HAP-1 (cell line): Measurements from ENCODE around the gene CAMK2G.
"Not testable (repeated sequence)": the region's sequence is repeated elsewhere in the genome, so short reads cannot be mapped to it uniquely, and the experiment has no call there.

ENCODE experiments used
- DNase-seq, 2 experiments: peaks; one replicate each; pipeline ENCODE4 v3.0.0-alpha.2; 2016 to 2020; ENCODE audit warnings: low spot score in 2 of 2
- H3K27me3 ChIP-seq: fragments of 250-450 bp; sonication (Bioruptor Pico); 2 replicates; pipeline ENCODE4 v1.5.1; 2020; ENCODE audit warnings: low read depth, mild to moderate bottlenecking, moderate library complexity
- H3K36me3 ChIP-seq: fragments of 250-450 bp; sonication (Bioruptor Pico); replicated peaks from 2 replicates; pipeline ENCODE4 v1.5.1; 2020; ENCODE audit warnings: mild to moderate bottlenecking
- H3K4me1 ChIP-seq: fragments of 250-450 bp; sonication (Bioruptor Pico); 2 replicates; pipeline ENCODE4 v1.5.1; 2020; ENCODE audit warnings: mild to moderate bottlenecking
- H3K4me3 ChIP-seq: fragments of 250-450 bp; sonication (Bioruptor Pico); 2 replicates; pipeline ENCODE4 v1.5.1; 2020; ENCODE audit warnings: mild to moderate bottlenecking, moderate library complexity
- H3K9me3 ChIP-seq: fragments of 250-450 bp; sonication (Bioruptor Pico); 2 replicates; pipeline ENCODE4 v1.5.1; 2020; ENCODE audit warnings: mild to moderate bottlenecking, moderate library complexity
- in situ Hi-C: fragments of 300-500 bp; cut with MboI; formaldehyde crosslinking; loops from 3 replicates; pipeline ENCODE4 v1.14.3; 2020; ENCODE audit warnings: low sequenced_read_pairs, inconsistent platforms, mixed read lengths

Gene CAMK2G

DNA sequence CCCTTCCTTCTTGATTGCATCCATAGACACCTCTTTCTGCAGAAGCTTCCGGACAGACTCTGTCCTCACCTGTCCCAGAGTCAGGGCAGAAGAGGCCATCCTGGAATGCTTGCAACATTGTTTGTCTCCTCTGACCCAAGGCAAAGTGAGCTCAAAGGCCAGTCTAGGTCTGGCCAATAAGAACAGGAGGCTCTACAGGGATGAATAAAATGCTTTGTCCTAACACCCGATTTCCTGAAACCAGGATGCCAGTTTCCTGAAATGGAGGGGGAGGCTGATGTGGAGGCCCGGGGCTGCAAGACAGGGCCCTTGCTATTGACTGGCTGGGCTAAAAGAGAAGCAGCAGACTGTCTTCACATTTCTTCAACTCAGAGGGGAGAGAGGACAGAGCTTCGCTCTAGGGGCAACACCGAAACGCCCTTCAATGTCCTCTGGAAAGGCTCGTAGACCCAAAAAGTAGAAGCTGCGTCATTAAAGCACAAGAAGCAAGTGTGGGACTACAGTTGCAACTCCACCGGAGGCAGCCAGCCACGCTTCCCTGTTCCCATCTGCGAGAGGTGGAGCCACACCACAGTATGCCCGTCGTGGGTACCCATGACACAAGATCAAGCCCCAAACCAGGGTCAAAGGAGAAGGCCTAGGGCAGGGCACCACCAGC lies 33.8 kb downstream of the CAMK2G start:
- H3K4me1 ChIP-seq: no peaks in the 10 kb centered on the region
- no peaks in the 10 kb centered on the region for H3K9me3 ChIP-seq
- H3K4me3 ChIP-seq: no peak overlapping the region
- no peaks in the 10 kb centered on the region for H3K27me3 ChIP-seq
- peaks cover 29% of the 10 kb centered on the region for H3K36me3 ChIP-seq
- in situ Hi-C loops: no loop called here
- DNase-seq: no peak

DNA sequence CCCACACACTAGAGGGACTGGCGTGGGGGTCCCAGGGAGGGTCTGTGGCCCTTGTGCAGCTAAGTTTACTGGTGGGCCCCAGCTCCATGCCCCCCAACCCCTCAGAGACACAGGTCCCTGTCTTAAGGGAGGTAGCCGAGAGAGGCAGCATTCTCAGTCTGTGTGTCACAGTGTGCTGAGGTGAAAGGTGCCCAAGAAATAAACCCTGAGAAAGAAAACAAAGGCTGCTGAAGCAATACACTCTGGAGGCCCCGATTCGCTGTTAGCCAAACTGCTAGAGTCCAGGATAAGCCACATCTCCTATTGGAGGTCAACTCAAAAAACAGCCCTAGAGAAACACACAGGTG lies 34.3 kb downstream of the CAMK2G start:
- no peak overlapping the region for H3K4me3 ChIP-seq
- no peaks in the 10 kb centered on the region for H3K27me3 ChIP-seq
- DNase-seq: no peak
- peaks cover 29% of the 10 kb centered on the region for H3K36me3 ChIP-seq
- in situ Hi-C loops: no loop called here
- no peaks in the 10 kb centered on the region for H3K4me1 ChIP-seq
- no peaks in the 10 kb centered on the region for H3K9me3 ChIP-seq

DNA sequence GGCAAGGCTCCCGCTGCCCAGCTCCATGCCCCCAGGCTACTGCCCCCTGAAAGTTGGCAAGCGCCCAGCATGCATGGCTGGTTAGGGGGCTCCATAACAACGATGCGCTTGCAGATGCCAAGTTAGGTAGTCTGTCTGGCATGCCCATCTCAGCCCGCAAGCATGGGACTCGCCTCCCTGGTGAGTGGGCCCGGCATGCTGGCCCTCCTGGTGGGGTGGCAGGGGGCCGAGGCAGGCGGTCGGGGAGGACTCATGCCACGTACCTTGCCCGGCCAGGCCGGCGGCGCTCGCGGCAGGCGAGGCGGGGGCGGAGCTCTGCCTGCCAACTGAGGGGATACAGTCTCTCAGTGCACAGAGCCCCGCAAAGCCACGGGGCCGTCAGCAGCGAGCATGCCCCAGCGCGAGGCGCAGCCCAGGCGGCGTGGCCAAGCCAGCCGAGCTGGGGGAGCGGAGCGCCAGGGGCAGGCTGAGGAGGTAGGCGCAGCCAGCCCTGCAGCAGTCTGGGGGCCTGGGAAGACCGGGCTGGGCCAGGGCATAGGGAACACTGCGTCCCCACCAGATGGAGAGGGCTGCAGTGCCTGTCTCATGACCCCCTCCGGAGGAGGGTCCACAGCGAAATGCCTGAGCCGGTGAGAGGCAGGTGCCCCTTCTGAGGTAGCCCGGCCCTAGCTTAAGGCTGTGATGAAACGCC lies 34.9 kb downstream of the CAMK2G start:
- in situ Hi-C loops: no loop called here
- Histone ChIP-seq H3K36me3 (peaks cover 29% of the 10 kb centered on the region), H3K4me3 (no peak overlapping the region), H3K4me1 (no peaks in the 10 kb centered on the region), H3K9me3 (no peaks in the 10 kb centered on the region), H3K27me3 (no peaks in the 10 kb centered on the region)
- DNase-seq: no peak

DNA sequence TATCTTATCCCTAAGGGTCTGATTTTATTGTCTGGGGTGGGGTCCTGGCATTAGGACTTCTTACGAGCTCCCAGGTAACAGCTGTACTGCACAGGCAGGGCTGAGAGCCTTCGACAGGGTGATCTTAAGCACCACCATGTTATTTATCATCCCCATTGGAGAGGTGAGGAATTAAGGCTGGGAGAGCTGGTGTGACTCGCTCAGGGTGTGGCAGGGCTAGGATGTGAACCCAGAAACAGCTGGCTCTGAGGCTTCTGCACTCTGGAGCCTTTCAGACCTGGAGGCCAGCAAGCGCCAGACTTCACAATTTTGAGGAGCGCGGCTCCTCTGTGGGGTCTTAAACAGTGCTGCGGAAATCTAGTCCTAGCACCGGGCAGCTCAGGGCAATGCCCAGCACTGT lies 35.5 kb downstream of the CAMK2G start:
- H3K9me3 ChIP-seq: no peaks in the 10 kb centered on the region
- H3K4me1 ChIP-seq: no peaks in the 10 kb centered on the region
- no peaks in the 10 kb centered on the region for H3K27me3 ChIP-seq
- DNase-seq: no peak
- no peak overlapping the region for H3K4me3 ChIP-seq
- in situ Hi-C loops: no loop called here
- peaks cover 29% of the 10 kb centered on the region for H3K36me3 ChIP-seq

DNA sequence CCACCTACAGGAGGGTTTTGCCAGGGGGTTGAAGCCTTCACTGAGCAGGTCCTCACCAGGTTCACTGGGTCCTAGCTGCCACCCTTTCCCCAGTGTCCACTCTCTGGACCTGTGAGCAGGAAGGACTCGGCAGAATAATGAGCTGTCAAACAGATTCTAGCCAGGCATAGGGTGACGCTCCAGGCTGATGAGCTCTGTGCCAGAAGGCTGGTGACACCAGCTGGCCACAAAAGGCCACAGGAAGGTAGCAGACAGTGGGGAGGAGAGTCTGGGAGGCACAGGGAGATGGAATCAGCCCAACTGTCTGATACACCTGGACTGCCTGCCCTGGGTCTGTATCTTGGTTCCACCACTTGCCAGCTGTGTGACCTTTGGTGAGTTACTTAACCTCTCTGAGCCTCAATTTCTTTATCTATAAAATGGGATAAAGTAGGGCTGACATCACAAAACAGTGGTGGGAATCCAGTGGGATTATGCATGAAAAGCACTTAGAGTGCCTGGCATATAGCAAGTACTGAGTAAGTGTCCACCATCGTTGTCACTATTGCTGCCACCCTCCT lies 36.3 kb downstream of the CAMK2G start:
- no peak for DNase-seq
- no peaks in the 10 kb centered on the region for H3K4me1 ChIP-seq
- peaks cover 29% of the 10 kb centered on the region for H3K36me3 ChIP-seq
- in situ Hi-C loops: no loop called here
- H3K9me3 ChIP-seq: no peaks in the 10 kb centered on the region
- no peaks in the 10 kb centered on the region for H3K27me3 ChIP-seq
- H3K4me3 ChIP-seq: no peak overlapping the region

DNA sequence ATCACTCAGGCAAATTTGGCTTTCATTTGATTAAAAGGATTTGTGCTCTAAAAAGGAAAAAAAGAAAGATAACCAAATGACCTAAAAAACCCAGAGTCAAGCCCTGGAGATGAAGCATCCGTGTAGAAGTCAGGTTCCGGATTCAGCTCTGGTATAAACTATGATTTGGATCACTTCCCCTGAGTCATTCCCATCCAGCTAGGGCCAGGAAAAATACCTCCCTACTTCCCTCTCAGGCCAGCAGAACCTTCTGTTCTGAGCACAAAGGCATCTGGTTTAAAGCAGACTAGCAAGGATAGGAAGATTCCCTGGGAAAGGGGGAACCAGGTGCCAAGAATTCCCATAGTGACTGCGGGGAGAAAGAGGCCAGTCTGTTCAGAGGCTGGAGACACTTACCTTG lies 37.3 kb downstream of the CAMK2G start:
- Histone ChIP-seq H3K36me3 (peaks cover 22% of the 10 kb centered on the region), H3K4me1 (no peaks in the 10 kb centered on the region), H3K4me3 (no peak overlapping the region), H3K27me3 (no peaks in the 10 kb centered on the region), H3K9me3 (no peaks in the 10 kb centered on the region)
- no peak for DNase-seq
- in situ Hi-C loops: no loop called here

DNA sequence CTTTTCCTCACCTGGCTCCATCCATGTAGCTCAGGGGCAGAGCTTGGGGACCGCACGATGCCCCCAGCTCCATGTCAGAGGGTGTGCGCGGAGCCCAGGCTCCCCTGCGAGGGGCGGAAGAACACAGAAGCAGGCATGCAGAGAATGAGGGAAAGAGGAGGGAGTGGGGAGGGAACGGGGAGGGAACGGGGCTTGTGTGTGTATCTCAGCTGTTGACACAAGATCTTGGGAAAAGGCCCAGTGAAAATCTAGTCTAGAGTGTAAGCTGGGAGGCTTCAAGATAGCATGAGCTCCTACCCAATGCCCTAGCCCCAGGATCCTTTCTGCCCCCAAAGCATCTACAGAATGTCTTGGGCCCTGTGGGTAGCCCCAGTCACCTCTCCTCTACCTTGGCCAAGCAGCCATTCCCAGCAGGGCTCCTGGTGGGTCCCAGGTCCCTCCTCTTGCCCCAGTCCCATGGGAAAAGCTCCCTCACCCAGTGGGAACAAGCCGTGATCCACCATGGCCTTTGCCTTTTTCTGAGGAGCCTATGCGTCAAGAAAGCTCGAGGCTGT lies 37.9 kb downstream of the CAMK2G start:
- in situ Hi-C loops: no loop called here
- peaks cover 16% of the 10 kb centered on the region for H3K36me3 ChIP-seq
- no peaks in the 10 kb centered on the region for H3K27me3 ChIP-seq
- no peaks in the 10 kb centered on the region for H3K9me3 ChIP-seq
- H3K4me3 ChIP-seq: no peak overlapping the region
- no peaks in the 10 kb centered on the region for H3K4me1 ChIP-seq
- DNase-seq: no peak

DNA sequence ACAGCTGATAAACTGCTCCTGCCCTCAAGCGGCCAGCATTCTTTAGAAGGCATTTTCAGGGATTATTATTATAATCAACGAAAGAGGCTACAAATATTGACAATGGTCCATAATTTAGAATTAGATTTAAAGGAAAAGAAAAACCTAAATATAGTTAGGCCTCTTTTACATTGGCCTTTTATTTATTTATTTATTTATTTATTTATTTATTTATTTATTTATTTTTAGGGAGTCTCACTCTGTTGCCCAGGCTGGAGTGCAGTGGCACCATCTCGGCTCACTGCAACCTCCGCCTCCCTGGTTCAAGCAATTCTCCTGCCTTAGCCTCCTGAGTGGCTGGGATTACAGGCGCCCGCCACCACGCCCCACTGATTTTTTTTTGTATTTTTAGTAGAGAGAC lies 45.3 kb downstream of the CAMK2G start:
- in situ Hi-C loops, H3K9me3 ChIP-seq, DNase-seq, H3K27me3 ChIP-seq, H3K4me1 ChIP-seq, H3K36me3 ChIP-seq, H3K4me3 ChIP-seq: not testable (repeated sequence)

DNA sequence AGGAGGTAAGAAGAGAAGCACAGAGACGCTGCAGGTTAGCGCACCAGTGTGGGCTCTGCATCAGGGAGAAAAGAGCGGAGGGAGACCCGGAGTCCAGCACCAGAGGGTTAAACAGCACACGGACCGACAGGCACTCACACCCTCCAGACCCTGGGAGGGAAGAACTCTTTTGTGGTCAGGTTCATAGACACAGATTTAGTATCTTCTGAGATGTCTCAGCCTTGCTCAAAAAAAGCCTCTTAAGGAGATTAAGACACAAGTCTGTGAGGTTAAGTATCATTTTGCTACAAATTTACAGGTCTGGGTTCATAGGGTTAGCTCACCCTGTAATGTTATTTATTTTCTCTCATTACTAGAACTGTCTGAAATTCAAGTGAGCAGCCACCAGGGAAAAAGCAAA lies 46.2 kb downstream of the CAMK2G start:
- in situ Hi-C loops: no loop called here
- DNase-seq: no peak

DNA sequence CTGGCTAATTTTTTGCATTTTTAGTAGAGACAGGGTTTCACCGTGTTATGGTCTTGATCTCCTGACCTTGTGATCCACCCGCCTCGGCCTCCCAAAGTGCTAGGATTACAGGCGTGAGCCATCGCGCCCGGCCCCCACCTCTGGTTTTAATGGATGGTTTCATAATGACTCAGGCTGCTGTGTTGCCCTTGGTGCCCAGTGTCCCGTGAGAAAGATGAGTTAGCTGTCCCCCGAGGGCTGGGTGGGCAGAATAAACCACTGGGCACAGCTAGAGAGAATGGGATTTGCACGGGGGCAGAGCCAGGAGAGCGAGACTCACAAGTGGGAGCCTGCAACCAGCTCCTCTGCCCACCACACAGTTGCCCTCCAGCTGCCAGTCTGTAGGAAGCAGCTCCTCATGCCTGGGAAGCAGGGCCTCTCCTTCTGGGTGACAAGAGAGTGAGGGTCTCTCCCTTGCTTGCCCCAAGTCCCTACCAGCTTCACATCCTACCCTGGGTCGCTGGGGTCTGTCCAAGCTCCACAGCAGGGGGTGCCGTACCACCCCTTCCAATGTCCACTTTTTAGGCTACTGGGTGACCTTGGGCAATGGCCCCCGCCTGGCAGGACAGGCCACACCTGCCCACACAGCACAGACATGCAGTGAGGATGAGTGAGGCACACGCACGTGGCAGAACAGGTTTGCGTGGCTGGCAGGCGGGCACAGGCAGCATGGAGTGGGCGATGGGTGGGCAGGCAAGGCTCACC lies 46.8 kb downstream of the CAMK2G start:
- H3K27me3 ChIP-seq: no peaks in the 10 kb centered on the region
- in situ Hi-C loops: no loop called here
- H3K9me3 ChIP-seq: no peaks in the 10 kb centered on the region
- DNase-seq: no peak
- H3K36me3 ChIP-seq: peaks cover 8% of the 10 kb centered on the region
- no peaks in the 10 kb centered on the region for H3K4me1 ChIP-seq
- H3K4me3 ChIP-seq: no peak overlapping the region

More for the DNA sequence above, 46.2 kb downstream of the CAMK2G start:
- Histone ChIP-seq H3K4me1 (no peaks in the 10 kb centered on the region), H3K9me3 (no peaks in the 10 kb centered on the region), H3K27me3 (no peaks in the 10 kb centered on the region), H3K4me3 (no peak overlapping the region), H3K36me3 (peaks cover 8% of the 10 kb centered on the region)

DNA sequence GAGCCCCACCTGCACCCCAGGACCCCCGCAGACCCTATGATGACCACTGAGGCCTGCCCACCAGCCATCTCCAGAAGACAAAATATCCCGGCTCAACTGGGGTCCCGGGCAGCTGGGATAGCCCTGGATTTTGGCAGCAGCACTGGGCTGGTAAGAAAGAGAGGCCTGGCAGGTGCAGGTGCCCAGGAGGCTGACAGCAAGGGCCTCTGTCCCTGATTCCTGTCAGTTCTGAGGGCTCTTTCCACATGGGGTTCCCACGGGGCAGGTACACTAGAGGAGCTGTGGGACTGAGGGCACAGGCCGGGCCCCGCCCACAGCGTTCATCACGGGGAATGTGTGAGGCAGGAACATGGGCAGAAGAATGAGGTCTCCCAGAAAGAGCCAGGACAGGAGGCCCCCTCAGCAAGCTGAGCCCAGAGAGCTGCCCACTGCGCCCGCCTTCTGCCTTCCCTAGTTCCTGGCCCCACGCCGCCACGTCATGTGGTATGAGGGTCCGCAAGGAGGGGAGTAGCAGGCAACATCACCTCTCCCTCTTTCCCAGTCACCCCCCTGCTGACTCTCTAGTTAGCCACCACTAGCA lies 50.1 kb downstream of the CAMK2G start:
- Histone ChIP-seq H3K27me3 (no peaks in the 10 kb centered on the region), H3K4me1 (no peaks in the 10 kb centered on the region), H3K4me3 (no peak overlapping the region), H3K36me3 (peaks cover 16% of the 10 kb centered on the region), H3K9me3 (no peaks in the 10 kb centered on the region)
- DNase-seq: no peak
- in situ Hi-C loops: no loop called here

DNA sequence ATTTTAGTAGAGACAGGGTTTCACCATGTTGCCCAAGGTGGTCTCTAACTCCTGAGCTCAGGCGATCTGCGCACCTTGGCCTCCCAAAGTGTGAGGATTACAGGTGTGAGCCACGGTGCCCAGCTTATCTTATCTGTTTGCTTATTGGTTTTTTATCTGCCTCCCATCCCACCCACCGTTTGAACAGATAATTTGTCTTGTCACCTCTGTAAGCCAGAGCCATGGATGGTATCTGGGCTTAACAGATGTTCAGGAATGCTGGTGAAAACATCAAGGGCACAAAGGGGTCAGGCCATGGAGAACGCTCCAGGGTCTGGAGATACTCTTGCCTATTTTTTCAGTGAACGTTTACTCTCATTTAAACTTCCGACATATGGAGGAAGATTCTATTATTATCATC lies 51.0 kb downstream of the CAMK2G start:
- H3K4me1 ChIP-seq: no peaks in the 10 kb centered on the region
- H3K36me3 ChIP-seq: peaks cover 16% of the 10 kb centered on the region
- no peaks in the 10 kb centered on the region for H3K27me3 ChIP-seq
- in situ Hi-C loops: no loop called here
- DNase-seq: no peak
- no peaks in the 10 kb centered on the region for H3K9me3 ChIP-seq
- no peak overlapping the region for H3K4me3 ChIP-seq

DNA sequence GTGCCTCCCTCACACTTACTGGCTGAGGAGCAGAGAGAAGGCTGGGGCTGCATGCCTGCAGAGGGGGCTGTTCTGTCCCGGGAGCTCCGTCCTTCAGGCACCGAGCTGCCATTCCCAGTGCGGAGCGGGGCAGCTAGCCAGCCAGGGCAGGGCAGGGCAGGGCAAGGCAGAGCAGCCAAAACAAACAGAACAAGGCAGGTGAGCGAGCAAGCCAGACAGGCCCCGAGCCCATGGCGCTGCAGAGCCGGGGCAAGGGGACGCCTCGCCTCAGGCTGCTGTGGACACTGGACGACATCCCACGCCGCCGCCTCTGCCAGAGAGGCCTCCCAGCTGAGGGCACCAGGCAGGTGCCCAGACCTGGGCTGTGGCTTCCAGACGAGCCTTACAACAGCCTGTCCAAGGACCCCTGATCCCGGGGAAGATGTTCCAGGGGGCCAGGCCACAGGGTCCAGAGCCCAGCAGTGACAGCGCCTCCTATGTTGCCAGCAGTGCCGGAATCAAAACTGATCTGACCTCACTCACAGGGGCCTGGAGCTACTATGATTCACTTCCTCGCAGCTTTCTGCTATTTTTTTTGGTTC lies 54.8 kb downstream of the CAMK2G start:
- H3K36me3 ChIP-seq: peaks cover 16% of the 10 kb centered on the region
- no peak overlapping the region for H3K4me3 ChIP-seq
- in situ Hi-C loops: no loop called here

More for the DNA sequence above, 54.8 kb downstream of the CAMK2G start:
- H3K4me1 ChIP-seq: no peaks in the 10 kb centered on the region
- H3K9me3 ChIP-seq: no peaks in the 10 kb centered on the region
- no peaks in the 10 kb centered on the region for H3K27me3 ChIP-seq
- no peak for DNase-seq
